Right lobe of liver (tissue), 6 donors: ENCODE data around the gene POM121L2. TPM values are rescaled to one million over a fixed set of nuclear protein-coding genes. Genes with fewer than 3 reads are reported as not detected.

Experiments
- ATAC-seq, 4 donors: fragments of 200-7000 bp; cut with Tn5 transposase; one replicate each; pipeline ENCODE4 v1.9.1; 2020; ENCODE audit warnings: mild to moderate bottlenecking in 4 of 4, moderate library complexity in 4 of 4
- DNase-seq, 3 donors: peaks; one replicate each; pipeline ENCODE4 v3.0.0-alpha.2; 2020
- H3K27ac ChIP-seq, 3 donors: fragments of 200-600 bp; one replicate each; pipeline ENCODE4 v1.8.0; 2022
- H3K27me3 ChIP-seq, 2 donors: fragments of 200-600 bp; one replicate each; pipeline ENCODE4 v1.8.0; 2022
- H3K36me3 ChIP-seq, 4 donors: fragments of 200-600 bp; sonication (generic) in 1 of 4; one replicate each; pipeline versions ENCODE4 v1.5.1 to v1.8.0; 2017 to 2022; ENCODE audit warnings: control low read depth in 1 of 4
- H3K4me1 ChIP-seq, 4 donors: fragments of 200-600 bp; sonication (generic) in 1 of 4; one replicate each; pipeline versions ENCODE4 v1.5.1 to v1.8.0; 2017 to 2022; ENCODE audit warnings: control low read depth in 1 of 4
- H3K4me3 ChIP-seq, 3 donors: fragments of 200-600 bp; one replicate each; pipeline ENCODE4 v1.8.0; 2022
- H3K9me3 ChIP-seq, 4 donors: fragments of 200-600 bp; sonication (generic) in 1 of 4; one replicate each; pipeline versions ENCODE4 v1.5.1 to v1.8.0; 2017 to 2022; ENCODE audit warnings: control low read depth in 1 of 4
- POLR2A ChIP-seq: fragments of 450-650 bp; IDR thresholded peaks from one replicate; pipeline ENCODE4 v1.6.1; 2017; ENCODE audit warnings: antibody characterized with exemption, mild to moderate bottlenecking
- WGBS: methylation state at CpG from one replicate; pipeline ENCODE4 v1.1.6; 2018; ENCODE audit warnings: low coverage, low lambda C conversion rate; ENCODE audit not compliant: insufficient coverage; ENCODE audit errors: missing lambda C conversion rate; 5-methylcytosine and 5-hydroxymethylcytosine counted together
- intact Hi-C, 2 donors: fragments of 100-400 bp; cut with DNase I; formaldehyde crosslinking; loops; one replicate each; pipeline versions ENCODE4 v1.11.2 to v1.14.1; 2022
- total RNA-seq, 6 experiments: library from RNA; depleted of rRNA in 2 of 6; stranded (reverse); fragments of >200 nt in 2 of 6; fragmentation: NEBNext Ultra II Directional in 3 of 6; extraction: Animal tissue kit (Norgen Biotek cat#: 25700) in 3 of 6; gene quantifications; one replicate each; pipeline versions ENCODE4 v1.1.0 to v1.2.4, GENCODE V29; 2016 to 2023
- TF ChIP-seq, protein P1 (sequence below), 4 donors: fragments of 200-600 bp in 3 of 4; fragments of 450-650 bp in 1 of 4; IDR thresholded peaks; one replicate each; pipeline versions ENCODE4 v1.5.1 to v1.8.0; 2016 to 2022; ENCODE audit warnings: antibody characterized with exemption in 4 of 4, mild to moderate bottlenecking in 2 of 4
- donor health status: DM: no; HTN: yes; CAD: no.
- donor health status: DM: no; HTN: no; CAD: no.
- donor health status: DM: no; HTN: no; CAD: no.
- donor health status: DM: no; HTN: yes; CAD: no.
- donor health status: DM: no; HTN: yes; CAD: no.

Gene POM121L2
- total RNA-seq, 6 experiments from 2014 or later = not detected

DNA sequence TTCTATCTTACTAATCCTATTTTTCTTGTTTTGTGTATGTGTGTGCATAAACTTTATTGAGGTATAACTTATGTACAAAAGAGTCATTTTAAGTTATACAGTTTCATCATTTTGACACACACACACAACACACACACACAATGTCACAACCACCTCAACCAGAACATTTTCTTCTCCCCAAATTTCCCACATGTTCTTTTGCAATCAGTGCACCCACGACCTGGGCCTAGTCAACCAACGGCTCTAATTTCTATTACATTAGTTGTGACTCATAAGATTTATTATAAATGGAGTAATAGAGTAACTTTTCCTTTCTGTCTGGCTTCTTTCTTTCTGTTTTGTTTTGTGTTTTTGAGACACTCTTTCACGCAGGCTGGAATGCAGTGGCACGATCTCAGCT lies 9.8 kb upstream of the POM121L2 start:
- H3K9me3 ChIP-seq = no peaks in the 10 kb centered on the region
- intact Hi-C loops = no loop called here
- no peak for ATAC-seq
- no peaks in the 10 kb centered on the region for H3K4me1 ChIP-seq
- TF ChIP-seq, protein P1, sequence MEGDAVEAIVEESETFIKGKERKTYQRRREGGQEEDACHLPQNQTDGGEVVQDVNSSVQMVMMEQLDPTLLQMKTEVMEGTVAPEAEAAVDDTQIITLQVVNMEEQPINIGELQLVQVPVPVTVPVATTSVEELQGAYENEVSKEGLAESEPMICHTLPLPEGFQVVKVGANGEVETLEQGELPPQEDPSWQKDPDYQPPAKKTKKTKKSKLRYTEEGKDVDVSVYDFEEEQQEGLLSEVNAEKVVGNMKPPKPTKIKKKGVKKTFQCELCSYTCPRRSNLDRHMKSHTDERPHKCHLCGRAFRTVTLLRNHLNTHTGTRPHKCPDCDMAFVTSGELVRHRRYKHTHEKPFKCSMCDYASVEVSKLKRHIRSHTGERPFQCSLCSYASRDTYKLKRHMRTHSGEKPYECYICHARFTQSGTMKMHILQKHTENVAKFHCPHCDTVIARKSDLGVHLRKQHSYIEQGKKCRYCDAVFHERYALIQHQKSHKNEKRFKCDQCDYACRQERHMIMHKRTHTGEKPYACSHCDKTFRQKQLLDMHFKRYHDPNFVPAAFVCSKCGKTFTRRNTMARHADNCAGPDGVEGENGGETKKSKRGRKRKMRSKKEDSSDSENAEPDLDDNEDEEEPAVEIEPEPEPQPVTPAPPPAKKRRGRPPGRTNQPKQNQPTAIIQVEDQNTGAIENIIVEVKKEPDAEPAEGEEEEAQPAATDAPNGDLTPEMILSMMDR (IDR thresholded peaks at IDR 0.05) = no peak
- no peak for TF ChIP-seq POLR2A
- no peak overlapping the region for H3K4me3 ChIP-seq
- no peaks in the 10 kb centered on the region for H3K27me3 ChIP-seq
- 81% methylated on average over 4 of the region's 4 CpGs for WGBS
- no peak for DNase-seq
- H3K27ac ChIP-seq = no peak overlapping the region
- H3K36me3 ChIP-seq = no peaks in the 10 kb centered on the region

DNA sequence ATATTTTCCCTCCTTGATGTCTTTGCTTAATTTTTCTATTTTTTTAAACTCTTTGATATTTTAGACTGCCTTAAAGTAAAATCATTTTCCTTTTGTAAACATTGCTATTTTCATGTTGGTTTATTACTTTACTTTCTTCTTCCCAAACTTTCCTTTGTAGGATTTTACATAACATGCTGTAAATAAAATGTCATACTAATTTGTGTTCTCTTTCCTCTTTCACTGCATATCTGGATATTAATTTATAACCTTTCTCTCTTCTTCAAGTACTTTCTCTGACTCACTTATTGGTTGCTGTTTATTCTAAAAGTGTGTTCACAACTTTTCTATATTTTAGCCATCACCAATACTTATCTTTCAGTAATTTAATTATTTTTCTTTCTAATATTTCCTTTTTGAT lies 9.3 kb upstream of the POM121L2 start:
- Histone ChIP-seq H3K36me3 (no peaks in the 10 kb centered on the region), H3K4me3 (no peak overlapping the region), H3K27ac (no peak overlapping the region), H3K9me3 (no peaks in the 10 kb centered on the region), H3K27me3 (no peaks in the 10 kb centered on the region), H3K4me1 (no peaks in the 10 kb centered on the region)
- DNase-seq (no peak), ATAC-seq (no peak)
- intact Hi-C loops = no loop called here
- TF ChIP-seq, protein P1 (IDR thresholded peaks at IDR 0.05) = no peak
- TF ChIP-seq POLR2A = no peak

DNA sequence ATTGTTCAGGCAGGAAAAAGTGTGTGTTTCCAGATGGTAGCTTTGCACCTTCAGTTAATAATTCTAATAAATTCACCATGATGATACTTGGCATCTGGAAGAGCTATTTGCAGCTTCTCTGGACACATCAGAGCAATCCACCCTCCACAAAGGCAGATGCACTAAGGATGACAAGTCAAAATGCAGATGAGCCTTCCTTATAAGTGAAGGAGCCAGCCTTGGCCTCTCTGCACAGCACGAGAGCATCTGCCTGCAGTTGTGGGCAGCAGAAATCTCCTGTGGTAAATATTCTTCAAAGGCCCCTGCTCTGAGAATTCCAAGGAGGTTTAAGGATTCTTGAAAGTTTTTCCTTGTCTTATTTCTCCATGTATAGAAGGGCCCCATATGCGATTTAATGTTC lies 6.9 kb upstream of the POM121L2 start:
- no peak overlapping the region for H3K4me3 ChIP-seq
- peaks cover 3 to 4% of the 10 kb centered on the region in 2 donors for H3K27me3 ChIP-seq
- intact Hi-C loops = no loop called here
- TF ChIP-seq, protein P1 (IDR thresholded peaks at IDR 0.05) = no peak
- TF ChIP-seq POLR2A = no peak
- no peaks in the 10 kb centered on the region for H3K36me3 ChIP-seq
- ATAC-seq (no peak), DNase-seq (no peak)
- 44% methylated on average over 2 of the region's 2 CpGs for WGBS
- no peak overlapping the region for H3K27ac ChIP-seq
- H3K4me1 ChIP-seq = no peaks in the 10 kb centered on the region
- H3K9me3 ChIP-seq = no peaks in the 10 kb centered on the region

DNA sequence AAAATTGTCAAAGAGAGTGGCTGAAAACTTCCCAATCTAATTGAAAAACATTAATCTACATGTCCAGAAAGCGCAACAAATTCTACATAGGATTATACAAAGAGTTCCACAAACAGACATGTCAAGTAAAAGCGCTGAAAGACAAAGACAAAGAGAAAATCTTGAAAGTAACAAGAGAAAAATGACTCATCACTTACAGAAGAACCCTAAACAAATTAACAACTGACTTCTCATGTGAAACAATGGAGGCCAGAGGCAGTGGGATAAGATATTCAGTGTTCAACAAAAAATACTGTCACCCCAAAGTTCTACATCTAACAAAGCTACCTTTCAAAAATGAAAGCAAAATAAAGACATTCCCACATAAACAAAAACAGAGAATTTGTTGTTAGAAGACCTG lies 2.0 kb upstream of the POM121L2 start:
- 48% methylated on average over 2 of the region's 2 CpGs for WGBS

DNA sequence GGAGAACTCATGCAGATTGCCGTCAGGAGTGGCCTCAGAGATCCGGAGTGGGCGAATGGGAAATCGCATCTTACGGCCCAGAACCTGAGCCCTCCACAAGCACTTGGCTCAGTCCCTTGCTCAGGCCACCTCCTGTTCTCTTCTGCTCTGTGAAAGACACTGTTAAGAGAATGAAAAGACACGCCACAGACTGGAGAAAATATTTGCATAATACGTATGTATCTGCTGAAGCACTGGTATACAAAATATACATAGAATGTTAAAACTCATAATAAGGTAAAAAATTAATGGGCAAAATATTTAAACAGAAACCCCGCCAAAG lies 838 bp upstream of the POM121L2 start:
- peaks cover 0 to 11% (median 0%) of the 10 kb centered on the region in 4 donors for H3K4me1 ChIP-seq
- no peaks in the 10 kb centered on the region for H3K9me3 ChIP-seq
- no peak overlapping the region for H3K4me3 ChIP-seq
- H3K27me3 ChIP-seq = peaks cover 4 to 10% of the 10 kb centered on the region in 2 donors
- DNase-seq = no peak
- intact Hi-C loops = no loop called here
- no peak for TF ChIP-seq POLR2A
- TF ChIP-seq, protein P1 (IDR thresholded peaks at IDR 0.05) = no peak
- no peaks in the 10 kb centered on the region for H3K36me3 ChIP-seq
- H3K27ac ChIP-seq = no peak overlapping the region
- WGBS = 15% methylated on average over 8 of the region's 8 CpGs
- no peak for ATAC-seq

More for the DNA sequence above, 2.0 kb upstream of the POM121L2 start:
- Histone ChIP-seq H3K4me1 (peaks cover 0 to 11% (median 0%) of the 10 kb centered on the region in 4 donors), H3K36me3 (no peaks in the 10 kb centered on the region), H3K27me3 (peaks cover 4 to 10% of the 10 kb centered on the region in 2 donors), H3K4me3 (no peak overlapping the region), H3K9me3 (no peaks in the 10 kb centered on the region), H3K27ac (no peak overlapping the region)
- ATAC-seq (no peak), DNase-seq (no peak)
- intact Hi-C loops = no loop called here
- TF ChIP-seq, protein P1 (IDR thresholded peaks at IDR 0.05) = no peak
- no peak for TF ChIP-seq POLR2A
